GM21367 (cell line): ENCODE measurements around the gene COPG2.

Experiments
- ATAC-seq: cut with Tn5 transposase; IDR thresholded peaks from one replicate; pipeline ENCODE4 v1.9.1; 2021; ENCODE audit not compliant: unreplicated experiment

Gene COPG2

GRCh38 chr7:130475776-130476175, 192.8 kb downstream of the COPG2 start:
- no peak for ATAC-seq

GRCh38 chr7:130473876-130474275, 194.7 kb downstream of the COPG2 start:
- no peak for ATAC-seq

- ATAC-seq, result no peak
Measured at GRCh38 chr7:130473289-130473688, 195.3 kb downstream of the COPG2 start.

GRCh38 chr7:130471974-130472373, 196.6 kb downstream of the COPG2 start:
- ATAC-seq, result no peak

GRCh38 chr7:130468612-130469011, 199.9 kb downstream of the COPG2 start:
- ATAC-seq, result no peak

GRCh38 chr7:130463553-130464434, 204.8 kb downstream of the COPG2 start:
- ATAC-seq, result no peak

GRCh38 chr7:130461272-130461671, 207.3 kb downstream of the COPG2 start:
- no peak for ATAC-seq

GRCh38 chr7:130458257-130458656, 210.3 kb downstream of the COPG2 start:
- ATAC-seq, result no peak
